Omental fat pad (tissue), 4 donors: Measurements from ENCODE around the gene GPR65. TPM values are rescaled to one million over a fixed set of nuclear protein-coding genes. Genes with fewer than 3 reads are reported as not detected.

Experiments used
- ATAC-seq: fragments of 150-250 bp; one replicate; pipeline ENCODE4 v1.9.1; 2016; ENCODE audit warnings: mild to moderate bottlenecking, moderate library complexity; ENCODE audit not compliant: low FRiP score
- DNase-seq: peaks from one replicate; pipeline ENCODE4 v3.0.0-alpha.2; 2019; ENCODE audit warnings: low spot score
- CTCF ChIP-seq, 3 donors: fragments of 450-650 bp; IDR thresholded peaks; one replicate each; pipeline ENCODE4 v1.5.1; 2016 to 2017; ENCODE audit warnings: antibody characterized with exemption in 3 of 3, mild to moderate bottlenecking in 3 of 3, moderate library complexity in 2 of 3
- total RNA-seq, 4 donors: library from RNA; depleted of rRNA; stranded (reverse); fragments of >200 nt; gene quantifications; one replicate each; pipeline ENCODE4 v1.1.0, GENCODE V29; 2016

Gene GPR65
- total RNA-seq, 4 donors from 2014 or later, result 1.4 to 6.0 (median 3.2) TPM

DNA sequence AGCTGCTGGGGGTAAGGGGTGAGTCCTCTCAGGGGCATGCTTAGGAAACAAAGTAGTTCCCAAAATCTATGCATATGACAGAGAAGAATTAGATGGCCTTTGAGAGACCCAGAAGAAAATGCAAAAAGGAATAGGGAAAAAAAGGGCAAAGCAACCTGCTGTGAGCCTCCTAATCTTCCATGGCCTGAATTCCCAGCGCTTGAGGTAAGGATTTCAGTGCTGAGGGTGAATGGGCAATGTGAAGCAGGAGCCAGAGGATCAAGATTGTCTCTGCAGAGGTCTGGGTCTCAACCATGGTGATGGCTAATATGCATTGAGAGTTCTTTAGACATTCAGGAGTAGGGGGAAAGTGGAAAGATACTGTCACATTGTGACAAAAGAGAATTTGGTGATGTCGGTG is 31.5 kb downstream of the GPR65 start:
- TF ChIP-seq CTCF (IDR thresholded peaks at IDR 0.05), result no peak
- ATAC-seq (no peak), DNase-seq (no peak)

DNA sequence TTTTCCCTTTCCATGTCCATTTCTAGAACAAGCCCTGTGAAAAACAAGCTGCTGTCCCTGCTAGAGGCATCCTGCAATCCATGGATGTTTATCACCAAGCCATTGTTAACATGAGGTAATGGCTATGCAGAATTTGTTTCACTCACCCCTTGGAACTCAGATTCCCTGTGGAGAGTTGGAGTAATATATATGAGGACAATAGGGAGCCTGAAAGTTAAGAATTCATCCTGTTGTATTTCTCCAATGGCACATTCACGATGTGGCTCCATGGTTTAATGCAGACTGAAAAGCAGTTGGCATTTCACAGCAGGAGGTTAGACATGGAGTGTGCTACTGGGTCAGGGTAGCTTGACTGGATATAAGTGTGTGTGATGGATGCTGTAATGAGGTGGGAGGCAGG is 32.4 kb downstream of the GPR65 start:
- no peak for TF ChIP-seq CTCF (IDR thresholded peaks at IDR 0.05)
- ATAC-seq (no peak), DNase-seq (no peak)

- DNase-seq, result no peak
- ATAC-seq, result no peak
- no peak for TF ChIP-seq CTCF (IDR thresholded peaks at IDR 0.05)
Observed at GRCh38 chr14:88039197-88039596, 34.3 kb downstream of the GPR65 start.

DNA sequence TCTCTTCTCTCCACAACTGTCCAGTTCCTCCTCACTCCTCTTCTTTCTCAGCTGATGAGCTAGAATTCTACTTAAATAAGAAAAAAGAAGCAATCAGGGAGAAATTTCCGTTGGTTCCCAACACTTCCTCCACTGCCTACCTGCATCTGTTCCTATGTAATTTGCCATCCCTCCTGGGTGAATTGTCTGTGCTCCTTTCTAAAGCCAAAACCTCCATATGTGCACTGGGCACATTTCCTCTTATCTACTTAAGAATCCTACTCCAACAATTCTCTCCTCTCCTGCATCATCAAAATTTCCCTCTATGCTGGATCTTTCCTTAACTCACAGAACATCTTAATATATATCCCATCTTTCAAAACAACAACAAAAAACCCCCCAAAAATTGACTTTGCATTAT is 35.2 kb downstream of the GPR65 start:
- TF ChIP-seq CTCF (IDR thresholded peaks at IDR 0.05), result no peak
- no peak for ATAC-seq
- no peak for DNase-seq

GRCh38 chr14:88043529-88044443 is 38.9 kb downstream of the GPR65 start:
- no peak for TF ChIP-seq CTCF (IDR thresholded peaks at IDR 0.05)
- DNase-seq, result no peak
- ATAC-seq, result no peak

DNA sequence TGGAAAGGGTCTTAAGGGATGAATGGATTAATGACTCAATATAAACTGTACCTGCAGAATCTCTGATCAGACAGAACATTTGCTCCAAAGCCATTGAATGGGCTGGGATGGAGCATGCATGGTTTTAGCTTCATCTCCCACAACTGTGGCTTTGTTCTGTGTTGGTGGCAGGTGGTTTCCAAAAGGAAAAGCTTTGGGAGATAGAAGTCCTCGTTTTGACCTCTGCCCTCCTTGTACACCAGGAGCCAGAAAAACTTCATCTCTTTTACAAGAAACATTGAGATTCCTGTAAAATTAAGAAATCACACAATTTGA is 39.5 kb downstream of the GPR65 start:
- DNase-seq (no peak), ATAC-seq (no peak)
- TF ChIP-seq CTCF (IDR thresholded peaks at IDR 0.05), result no peak

DNA sequence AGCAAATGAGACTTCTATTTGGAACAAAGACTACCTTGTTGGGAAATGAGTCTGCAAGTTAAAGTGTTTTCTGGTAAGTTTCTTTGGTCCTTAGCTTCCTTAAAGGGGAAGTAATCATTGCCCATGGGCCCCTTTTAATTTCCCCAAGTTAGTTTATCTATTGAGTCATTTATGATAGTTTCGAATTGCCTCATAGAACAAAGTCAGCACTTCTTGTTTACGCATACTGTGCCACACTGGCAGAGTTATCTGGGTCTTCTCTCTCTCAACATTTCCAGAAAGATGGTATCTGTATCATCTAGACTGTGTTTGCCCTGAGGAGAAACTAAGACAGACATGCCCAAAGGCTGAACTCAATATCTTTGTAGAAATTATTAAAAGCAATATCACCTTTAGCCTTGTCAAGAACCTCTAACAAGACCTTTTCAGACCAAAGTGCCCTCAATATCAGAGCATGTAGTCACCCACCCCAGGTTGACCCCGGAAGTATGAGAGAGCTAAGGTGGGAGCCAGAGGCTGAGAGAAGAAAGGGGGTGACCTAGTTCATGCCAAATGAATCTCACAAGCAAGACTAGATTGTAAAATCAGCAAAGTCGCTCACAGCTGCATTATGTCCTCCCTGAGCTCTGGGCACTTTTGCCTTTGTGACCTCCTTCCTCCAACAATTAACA is 40.0 kb downstream of the GPR65 start:
- DNase-seq (no peak), ATAC-seq (no peak)
- no peak for TF ChIP-seq CTCF (IDR thresholded peaks at IDR 0.05)
